MCF 10A (cell line): ENCODE measurements around the gene MMP12. TPM values are rescaled to one million over a fixed set of nuclear protein-coding genes. Genes with fewer than 3 reads are reported as not detected.
A peak's percentile ranks its signal among the peaks of the same experiment; 100 is the strongest.

Experiments
- BruUV-seq: library from RNA; stranded (reverse); fragments of 400-500 nt; replicated peaks from 2 replicates; lab custom pipeline; 2021; lab: Mats Ljungman, UMichigan
- CTCF ChIA-PET: fragments of 300-600 bp; sonication (Branson Sonifier 250); formaldehyde crosslinking; extraction: SDS; loops from one replicate; lab custom pipeline; 2021; ENCODE audit warnings: antibody characterized with exemption, inconsistent platforms; lab: Yijun Ruan, JAX
- POLR2A ChIA-PET: fragments of 300-600, 350-650 bp; sonication (Branson Sonifier 250); formaldehyde crosslinking; extraction: SDS; loops from one replicate; lab custom pipeline; 2020; ENCODE audit warnings: antibody characterized with exemption, inconsistent platforms; lab: Yijun Ruan, JAX
- DNase-seq: peaks from one replicate; pipeline ENCODE4 v3.0.0-alpha.2; 2018; ENCODE audit not compliant: unreplicated experiment
- H3K27ac Mint-ChIP-seq: one replicate; pipeline ENCODE4 v1.8.0; 2022; ENCODE audit warnings: mild to moderate bottlenecking, low read depth, mixed read lengths; ENCODE audit not compliant: unreplicated experiment
- H3K27me3 Mint-ChIP-seq: one replicate; pipeline ENCODE4 v1.8.0; 2022; ENCODE audit warnings: mixed read lengths; ENCODE audit not compliant: insufficient read depth, unreplicated experiment
- H3K36me3 Mint-ChIP-seq: one replicate; pipeline ENCODE4 v1.8.0; 2022; ENCODE audit warnings: mild to moderate bottlenecking, moderate library complexity, mixed read lengths; ENCODE audit not compliant: insufficient read depth, unreplicated experiment
- H3K4me1 Mint-ChIP-seq: one replicate; pipeline ENCODE4 v1.8.0; 2022; ENCODE audit warnings: mixed read lengths; ENCODE audit not compliant: insufficient read depth, unreplicated experiment
- H3K4me3 Mint-ChIP-seq: one replicate; pipeline ENCODE4 v1.8.0; 2022; ENCODE audit warnings: mild to moderate bottlenecking, moderate library complexity, mixed read lengths; ENCODE audit not compliant: unreplicated experiment
- H3K9me3 Mint-ChIP-seq: one replicate; pipeline ENCODE4 v1.8.0; 2022; ENCODE audit warnings: mixed read lengths; ENCODE audit not compliant: unreplicated experiment
- intact Hi-C: fragments of 100-400 bp; cut with micrococcal nuclease; formaldehyde crosslinking; loops from 2 replicates; pipeline ENCODE4 v1.14.1; 2022
- total RNA-seq: library from RNA; stranded (reverse); gene quantifications from 2 replicates; pipeline ENCODE4 v1.2.3, GENCODE V29; 2022
- TF ChIP-seq, protein P1 (sequence below): fragments of 200-600 bp; IDR thresholded peaks from one replicate; pipeline ENCODE4 v1.8.0; 2022; ENCODE audit warnings: antibody characterized with exemption, mild to moderate bottlenecking; ENCODE audit not compliant: unreplicated experiment

Gene MMP12
- total RNA-seq, 1 experiment from 2014 or later: not detected

DNA sequence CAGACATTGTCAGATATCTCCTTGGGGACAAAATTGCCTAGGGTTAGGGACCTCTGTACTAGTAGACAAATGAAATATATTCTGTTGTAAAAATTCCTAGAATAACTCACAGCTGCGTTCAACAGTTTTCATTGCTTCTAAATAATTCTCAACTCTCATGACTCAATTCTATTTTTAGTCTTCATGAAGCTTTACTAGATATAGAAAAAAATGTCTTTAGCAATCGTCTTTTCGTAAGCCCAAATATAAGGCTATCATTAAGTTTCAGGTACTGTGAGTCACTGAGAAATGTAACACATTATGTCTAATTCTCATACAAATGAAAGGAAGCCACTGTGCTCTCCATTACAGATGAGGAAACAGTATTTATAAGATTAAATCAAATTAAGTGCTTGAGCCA is 6.4 kb downstream of the MMP12 start:
- ChIA-PET POLR2A (interaction anchor here (1.0 kb wide), 1 partner anchor 44 kb away, joined by 3 read pairs; no protein-coding TSS in a partner anchor), CTCF (no interaction called here)
- BruUV-seq: no TSS peak
- no peaks in the 10 kb centered on the region for H3K4me1 Mint-ChIP-seq
- intact Hi-C loops: no loop called here
- no peaks in the 10 kb centered on the region for H3K27me3 Mint-ChIP-seq
- H3K9me3 Mint-ChIP-seq: no peaks in the 10 kb centered on the region
- DNase-seq: peak; percentile 51
- H3K4me3 Mint-ChIP-seq: no peak overlapping the region
- H3K36me3 Mint-ChIP-seq: no peaks in the 10 kb centered on the region
- no peak overlapping the region for H3K27ac Mint-ChIP-seq
- TF ChIP-seq, protein P1, sequence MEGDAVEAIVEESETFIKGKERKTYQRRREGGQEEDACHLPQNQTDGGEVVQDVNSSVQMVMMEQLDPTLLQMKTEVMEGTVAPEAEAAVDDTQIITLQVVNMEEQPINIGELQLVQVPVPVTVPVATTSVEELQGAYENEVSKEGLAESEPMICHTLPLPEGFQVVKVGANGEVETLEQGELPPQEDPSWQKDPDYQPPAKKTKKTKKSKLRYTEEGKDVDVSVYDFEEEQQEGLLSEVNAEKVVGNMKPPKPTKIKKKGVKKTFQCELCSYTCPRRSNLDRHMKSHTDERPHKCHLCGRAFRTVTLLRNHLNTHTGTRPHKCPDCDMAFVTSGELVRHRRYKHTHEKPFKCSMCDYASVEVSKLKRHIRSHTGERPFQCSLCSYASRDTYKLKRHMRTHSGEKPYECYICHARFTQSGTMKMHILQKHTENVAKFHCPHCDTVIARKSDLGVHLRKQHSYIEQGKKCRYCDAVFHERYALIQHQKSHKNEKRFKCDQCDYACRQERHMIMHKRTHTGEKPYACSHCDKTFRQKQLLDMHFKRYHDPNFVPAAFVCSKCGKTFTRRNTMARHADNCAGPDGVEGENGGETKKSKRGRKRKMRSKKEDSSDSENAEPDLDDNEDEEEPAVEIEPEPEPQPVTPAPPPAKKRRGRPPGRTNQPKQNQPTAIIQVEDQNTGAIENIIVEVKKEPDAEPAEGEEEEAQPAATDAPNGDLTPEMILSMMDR: no peak

DNA sequence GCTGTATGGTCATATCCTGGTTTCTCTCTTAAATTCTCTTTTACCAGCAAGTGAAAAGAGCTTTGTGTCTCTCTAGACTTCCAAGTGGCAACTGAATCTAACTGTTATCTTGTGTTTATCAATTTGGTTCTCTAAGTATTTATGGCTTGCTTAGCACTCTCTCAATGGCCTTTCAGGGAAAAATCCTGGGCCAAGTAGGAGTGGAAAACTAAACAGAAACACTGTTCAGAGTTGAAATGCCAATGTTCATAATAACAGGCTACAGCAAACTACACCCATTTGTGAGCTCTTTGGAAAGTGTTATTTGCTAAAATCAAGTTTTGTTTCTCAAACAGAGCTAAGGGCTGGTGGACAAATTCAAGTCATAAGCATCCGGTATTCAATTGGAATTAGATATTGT is 10.1 kb downstream of the MMP12 start:
- H3K9me3 Mint-ChIP-seq: no peaks in the 10 kb centered on the region
- no TSS peak for BruUV-seq
- no peak for DNase-seq
- TF ChIP-seq, protein P1: no peak
- no peak overlapping the region for H3K4me3 Mint-ChIP-seq
- CTCF ChIA-PET: interaction anchor here (0.6 to 1.5 kb wide), 2 partner anchors 20 to 59 kb away, joined by 3 to 4 read pairs; no protein-coding TSS in a partner anchor
- H3K36me3 Mint-ChIP-seq: no peaks in the 10 kb centered on the region
- no peaks in the 10 kb centered on the region for H3K4me1 Mint-ChIP-seq
- POLR2A ChIA-PET: interaction anchor here (1.0 to 1.4 kb wide), 3 partner anchors 10 to 228 kb away, joined by 3 read pairs; partner anchors contain the start of gene DCUN1D5
- H3K27me3 Mint-ChIP-seq: no peaks in the 10 kb centered on the region
- no peak overlapping the region for H3K27ac Mint-ChIP-seq
- intact Hi-C loops: no loop called here

- TF ChIP-seq, protein P1: no peak
- H3K4me1 Mint-ChIP-seq: peaks cover 33% of the 10 kb centered on the region
- peak overlapping the region; percentile 3 for H3K27ac Mint-ChIP-seq
- no peaks in the 10 kb centered on the region for H3K27me3 Mint-ChIP-seq
- ChIA-PET CTCF (no interaction called here), POLR2A (interaction anchor here (1.0 kb wide), 1 partner anchor 92 kb away, joined by 3 read pairs; no protein-coding TSS in a partner anchor)
- intact Hi-C loops: no loop called here
- H3K9me3 Mint-ChIP-seq: no peaks in the 10 kb centered on the region
- no peaks in the 10 kb centered on the region for H3K36me3 Mint-ChIP-seq
- no TSS peak for BruUV-seq
- DNase-seq: peak; percentile 53
- no peak overlapping the region for H3K4me3 Mint-ChIP-seq
These were observed 20.8 kb downstream of the MMP12 start for GRCh38 chr11:102853956-102854355.

GRCh38 chr11:102853055-102853454 is 21.7 kb downstream of the MMP12 start:
- DNase-seq: no peak
- H3K4me1 Mint-ChIP-seq: peaks cover 37% of the 10 kb centered on the region
- no TSS peak for BruUV-seq
- no peaks in the 10 kb centered on the region for H3K9me3 Mint-ChIP-seq
- CTCF ChIA-PET: no interaction called here
- H3K4me3 Mint-ChIP-seq: no peak overlapping the region
- H3K27me3 Mint-ChIP-seq: no peaks in the 10 kb centered on the region
- no peaks in the 10 kb centered on the region for H3K36me3 Mint-ChIP-seq
- intact Hi-C loops: no loop called here
- TF ChIP-seq, protein P1: no peak
- H3K27ac Mint-ChIP-seq: no peak overlapping the region
- POLR2A ChIA-PET: interaction anchor here (0.6 kb wide), 1 partner anchor 85 kb away, joined by 3 read pairs; no protein-coding TSS in a partner anchor
